Mesothelial cell of epicardium (in vitro differentiated cells): ENCODE results near the gene ONECUT3. TPM values are rescaled to one million over a fixed set of nuclear protein-coding genes. Genes with fewer than 3 reads are reported as not detected.
"Not testable (repeated sequence)": the region's sequence is repeated elsewhere in the genome, so short reads cannot be mapped to it uniquely, and the experiment has no call there.

ENCODE experiments used
- DNase-seq, 2 experiments: peaks; one replicate each; pipeline ENCODE4 v3.0.0; 2021; ENCODE audit warnings: low spot score in 2 of 2; ENCODE audit not compliant: unreplicated experiment in 2 of 2
- H3K27ac Mint-ChIP-seq: 2 replicates; pipeline ENCODE4 v1.8.0; 2021; ENCODE audit warnings: mixed read lengths
- H3K27me3 Mint-ChIP-seq: 2 replicates; pipeline ENCODE4 v1.8.0; 2021; ENCODE audit warnings: low read depth, mixed read lengths
- H3K36me3 Mint-ChIP-seq: 2 replicates; pipeline ENCODE4 v1.8.0; 2021; ENCODE audit warnings: mixed read lengths
- H3K4me1 Mint-ChIP-seq: 2 replicates; pipeline ENCODE4 v1.8.0; 2021; ENCODE audit warnings: mixed read lengths
- H3K4me3 Mint-ChIP-seq: 2 replicates; pipeline ENCODE4 v1.8.0; 2021; ENCODE audit warnings: mild to moderate bottlenecking, moderate library complexity, mixed read lengths
- H3K9me3 Mint-ChIP-seq: 2 replicates; pipeline ENCODE4 v1.8.0; 2021; ENCODE audit warnings: mixed read lengths
- total RNA-seq: library from RNA; stranded (reverse); gene quantifications from 3 replicates; pipeline ENCODE4 v1.2.1, GENCODE V29; 2021
- TF ChIP-seq, protein P1 (sequence below): fragments of 200-600 bp; sonication (generic); IDR thresholded peaks from one replicate; pipeline ENCODE4 v1.5.0; 2021; ENCODE audit warnings: antibody characterized with exemption; ENCODE audit not compliant: unreplicated experiment

ONECUT3 gene
- total RNA-seq = not detected in 3 replicates

DNA sequence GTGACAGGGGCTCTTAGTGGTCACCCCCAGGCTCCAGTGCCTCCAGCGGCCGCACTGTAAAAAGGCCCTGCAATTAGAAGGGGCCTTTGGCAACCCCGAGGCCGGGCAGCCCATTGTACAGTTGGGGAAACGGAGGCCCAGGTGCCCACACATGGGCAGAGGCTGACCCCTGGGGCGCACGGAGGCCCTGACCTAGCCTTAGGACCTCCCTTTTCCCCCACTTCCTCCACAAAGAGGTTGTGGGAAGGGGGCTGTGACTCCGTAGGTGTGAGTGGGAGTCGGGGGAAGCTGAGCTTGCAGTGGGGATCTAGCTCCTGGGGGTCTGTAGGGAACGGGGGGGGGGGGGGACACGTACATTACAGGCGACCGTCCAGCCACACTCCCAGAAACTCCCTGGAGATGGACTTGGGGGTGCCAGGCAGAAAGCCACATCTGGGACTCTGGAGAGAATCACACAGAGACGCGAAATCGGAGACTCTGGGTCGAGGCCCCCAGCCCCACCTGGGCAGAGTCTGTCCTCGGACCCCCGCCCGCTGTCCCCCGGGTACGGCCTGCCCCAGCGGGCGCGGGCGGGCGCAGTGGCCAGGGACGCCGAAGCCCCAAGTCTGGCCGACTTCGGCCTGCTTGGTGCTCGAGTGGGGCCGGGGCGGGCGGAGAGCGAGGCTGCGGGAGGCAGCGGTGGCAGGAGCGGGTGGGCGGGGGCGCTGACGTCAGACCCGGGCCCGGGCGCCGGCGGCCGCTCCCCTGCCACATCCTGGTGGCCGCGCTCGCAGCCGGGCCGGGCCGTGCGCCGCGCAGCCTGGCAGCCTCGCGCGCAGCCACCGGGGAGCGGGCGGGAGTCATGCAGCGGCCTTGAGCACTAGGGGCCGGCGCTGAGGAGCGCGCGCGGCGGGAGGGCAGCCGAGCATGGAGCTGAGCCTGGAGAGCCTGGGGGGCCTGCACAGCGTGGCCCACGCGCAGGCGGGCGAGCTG, at the start of gene ONECUT3:
ONECUT3 (plus strand) TSS at position 750 of the 972 bp plus-strand sequence; CDS start at position 907, 157 bp downstream.
- Mint-ChIP-seq H3K4me3 (no peak within 1 kb of the TSS), H3K27ac (no peak within 1 kb of the TSS), H3K36me3 (no peaks in the 10 kb centered on the region), H3K27me3 (peaks cover 77% of the 10 kb centered on the region), H3K4me1 (peaks cover 2% of the 10 kb centered on the region), H3K9me3 (no peaks in the 10 kb centered on the region)
- DNase-seq = no peak
- TF ChIP-seq, protein P1, sequence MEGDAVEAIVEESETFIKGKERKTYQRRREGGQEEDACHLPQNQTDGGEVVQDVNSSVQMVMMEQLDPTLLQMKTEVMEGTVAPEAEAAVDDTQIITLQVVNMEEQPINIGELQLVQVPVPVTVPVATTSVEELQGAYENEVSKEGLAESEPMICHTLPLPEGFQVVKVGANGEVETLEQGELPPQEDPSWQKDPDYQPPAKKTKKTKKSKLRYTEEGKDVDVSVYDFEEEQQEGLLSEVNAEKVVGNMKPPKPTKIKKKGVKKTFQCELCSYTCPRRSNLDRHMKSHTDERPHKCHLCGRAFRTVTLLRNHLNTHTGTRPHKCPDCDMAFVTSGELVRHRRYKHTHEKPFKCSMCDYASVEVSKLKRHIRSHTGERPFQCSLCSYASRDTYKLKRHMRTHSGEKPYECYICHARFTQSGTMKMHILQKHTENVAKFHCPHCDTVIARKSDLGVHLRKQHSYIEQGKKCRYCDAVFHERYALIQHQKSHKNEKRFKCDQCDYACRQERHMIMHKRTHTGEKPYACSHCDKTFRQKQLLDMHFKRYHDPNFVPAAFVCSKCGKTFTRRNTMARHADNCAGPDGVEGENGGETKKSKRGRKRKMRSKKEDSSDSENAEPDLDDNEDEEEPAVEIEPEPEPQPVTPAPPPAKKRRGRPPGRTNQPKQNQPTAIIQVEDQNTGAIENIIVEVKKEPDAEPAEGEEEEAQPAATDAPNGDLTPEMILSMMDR = no peak

DNA sequence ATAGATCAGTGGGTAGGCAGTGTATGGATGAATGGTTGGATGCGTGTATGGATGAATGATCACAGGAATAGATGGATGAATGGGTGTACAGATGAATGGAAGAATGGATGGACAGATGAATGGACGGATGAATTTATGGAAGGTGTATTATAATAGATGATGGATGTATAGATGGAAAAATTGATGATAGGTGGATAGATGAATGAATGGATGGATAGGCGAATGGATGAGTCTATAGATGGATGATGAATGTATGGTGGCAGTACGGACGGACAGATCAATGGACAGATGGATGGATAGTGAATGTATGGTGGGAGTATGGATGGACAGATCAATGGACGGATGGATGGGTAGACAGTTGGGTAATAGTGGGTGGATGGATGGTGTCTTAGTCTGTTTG, 49.0 kb upstream of the ONECUT3 start:
- Mint-ChIP-seq H3K4me3 (no peak overlapping the region), H3K36me3 (no peaks in the 10 kb centered on the region), H3K27ac (no peak overlapping the region), H3K4me1 (no peaks in the 10 kb centered on the region), H3K9me3 (peaks cover 5% of the 10 kb centered on the region), H3K27me3 (peaks cover 60% of the 10 kb centered on the region)
- no peak for DNase-seq
- TF ChIP-seq, protein P1 = no peak

DNA sequence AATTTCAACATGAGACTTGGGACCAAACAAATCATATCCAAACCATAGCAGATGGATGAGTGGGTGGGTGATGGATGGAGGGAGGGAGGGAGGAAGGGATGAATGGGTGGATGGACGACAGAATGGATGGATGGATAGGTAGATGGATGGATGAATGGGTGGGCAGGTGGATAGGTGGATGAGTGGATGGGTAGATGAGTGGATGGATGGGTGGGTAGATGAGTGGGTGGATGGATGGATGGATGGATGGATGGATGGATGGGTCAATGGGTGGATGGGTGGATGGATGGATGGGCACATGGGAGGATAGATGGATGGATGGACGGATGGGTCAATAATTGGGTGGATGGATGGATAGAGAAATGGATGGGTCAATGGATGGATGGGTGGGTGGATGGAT, 47.9 kb upstream of the ONECUT3 start:
- Mint-ChIP-seq H3K27me3 (peaks cover 67% of the 10 kb centered on the region), H3K4me3 (no peak overlapping the region), H3K27ac (no peak overlapping the region), H3K4me1 (no peaks in the 10 kb centered on the region), H3K9me3 (peaks cover 5% of the 10 kb centered on the region), H3K36me3 (no peaks in the 10 kb centered on the region)
- no peak for DNase-seq
- TF ChIP-seq, protein P1 = no peak

DNA sequence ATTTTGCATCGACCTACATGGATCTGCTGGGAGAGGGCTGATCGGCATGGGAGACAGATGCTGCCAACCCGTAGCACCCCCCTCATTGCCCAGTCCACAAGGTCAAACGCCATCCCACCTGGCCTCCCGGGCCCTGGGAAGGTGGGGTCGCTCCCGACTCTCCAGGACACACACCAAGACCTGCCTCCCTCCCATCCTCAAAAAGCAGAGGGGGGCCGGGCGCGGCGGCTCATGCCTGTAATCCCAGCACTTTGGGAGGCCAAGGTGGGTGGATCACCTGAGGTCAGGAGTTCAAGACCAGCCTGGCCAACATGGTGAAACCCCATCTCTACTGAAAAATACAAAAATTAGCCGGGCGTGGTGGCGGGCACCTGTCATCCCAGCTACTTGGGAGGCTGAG, 46.7 kb upstream of the ONECUT3 start:
- not testable (repeated sequence) for H3K4me3 Mint-ChIP-seq, H3K4me1 Mint-ChIP-seq, DNase-seq, H3K9me3 Mint-ChIP-seq, H3K27ac Mint-ChIP-seq, H3K36me3 Mint-ChIP-seq
- H3K27me3 Mint-ChIP-seq = peaks cover 60% of the 10 kb centered on the region

DNA sequence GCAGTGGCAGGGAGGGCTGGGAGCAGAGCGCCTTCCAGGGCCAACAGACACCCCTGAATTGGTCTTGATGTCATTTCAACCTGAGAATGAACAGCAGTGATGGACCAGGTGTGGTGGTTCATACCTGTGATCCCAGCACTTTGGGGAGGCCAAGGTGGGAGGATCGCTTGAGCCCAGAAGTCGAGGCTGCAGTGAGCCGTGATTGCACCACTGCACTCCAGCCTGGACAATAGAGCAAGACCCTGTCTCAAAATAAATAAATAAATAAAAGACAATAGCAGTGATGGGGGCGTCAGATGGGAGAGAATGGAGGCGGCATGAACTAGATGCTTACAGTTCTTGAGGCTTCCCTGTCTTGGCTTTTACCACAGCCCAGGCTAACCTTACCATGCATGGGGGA, 46.1 kb upstream of the ONECUT3 start:
- no peak overlapping the region for H3K27ac Mint-ChIP-seq
- H3K9me3 Mint-ChIP-seq = peaks cover 5% of the 10 kb centered on the region
- TF ChIP-seq, protein P1 = no peak
- no peak overlapping the region for H3K4me3 Mint-ChIP-seq
- H3K36me3 Mint-ChIP-seq = no peaks in the 10 kb centered on the region
- H3K4me1 Mint-ChIP-seq = no peaks in the 10 kb centered on the region
- no peak for DNase-seq
- peaks cover 57% of the 10 kb centered on the region for H3K27me3 Mint-ChIP-seq

DNA sequence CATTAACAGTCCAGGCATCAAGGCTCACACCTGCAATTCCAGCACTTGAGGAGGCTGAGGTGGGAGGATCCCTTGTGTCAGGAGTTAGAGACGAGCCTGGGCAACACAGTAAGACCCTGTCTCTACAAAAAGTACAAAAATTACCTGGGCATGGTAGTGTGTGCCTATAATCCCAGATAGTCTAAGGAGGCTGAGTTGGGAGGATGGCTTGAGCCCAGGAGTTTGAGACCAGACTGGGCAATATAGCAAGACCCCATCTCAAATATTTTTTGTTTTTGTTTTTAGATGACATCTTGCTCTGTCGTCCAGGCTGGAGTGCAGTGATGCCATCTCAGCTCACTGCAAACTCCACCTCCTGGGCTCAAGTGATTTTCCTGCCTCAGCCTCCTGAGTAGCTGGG, 40.1 kb upstream of the ONECUT3 start:
- H3K27me3 Mint-ChIP-seq = peaks cover 69% of the 10 kb centered on the region
- H3K9me3 Mint-ChIP-seq = no peaks in the 10 kb centered on the region
- H3K27ac Mint-ChIP-seq = no peak overlapping the region
- no peaks in the 10 kb centered on the region for H3K4me1 Mint-ChIP-seq
- no peak overlapping the region for H3K4me3 Mint-ChIP-seq
- H3K36me3 Mint-ChIP-seq = no peaks in the 10 kb centered on the region
- TF ChIP-seq, protein P1 = no peak
- no peak for DNase-seq
